ENCODE results near the gene CLTCL1.
"Not testable (repeated sequence)": the region's sequence is repeated elsewhere in the genome, so short reads cannot be mapped to it uniquely, and the experiment has no call there.

Gene CLTCL1

GRCh38 chr22:19173047-19174035 is 118.2 kb downstream of the CLTCL1 start:
- no peak for DNase-seq

GRCh38 chr22:19172213-19173046 is 119.1 kb downstream of the CLTCL1 start:
- DNase-seq = no peak

GRCh38 chr22:19169947-19170318 is 121.6 kb downstream of the CLTCL1 start:
- no peak for DNase-seq

DNA sequence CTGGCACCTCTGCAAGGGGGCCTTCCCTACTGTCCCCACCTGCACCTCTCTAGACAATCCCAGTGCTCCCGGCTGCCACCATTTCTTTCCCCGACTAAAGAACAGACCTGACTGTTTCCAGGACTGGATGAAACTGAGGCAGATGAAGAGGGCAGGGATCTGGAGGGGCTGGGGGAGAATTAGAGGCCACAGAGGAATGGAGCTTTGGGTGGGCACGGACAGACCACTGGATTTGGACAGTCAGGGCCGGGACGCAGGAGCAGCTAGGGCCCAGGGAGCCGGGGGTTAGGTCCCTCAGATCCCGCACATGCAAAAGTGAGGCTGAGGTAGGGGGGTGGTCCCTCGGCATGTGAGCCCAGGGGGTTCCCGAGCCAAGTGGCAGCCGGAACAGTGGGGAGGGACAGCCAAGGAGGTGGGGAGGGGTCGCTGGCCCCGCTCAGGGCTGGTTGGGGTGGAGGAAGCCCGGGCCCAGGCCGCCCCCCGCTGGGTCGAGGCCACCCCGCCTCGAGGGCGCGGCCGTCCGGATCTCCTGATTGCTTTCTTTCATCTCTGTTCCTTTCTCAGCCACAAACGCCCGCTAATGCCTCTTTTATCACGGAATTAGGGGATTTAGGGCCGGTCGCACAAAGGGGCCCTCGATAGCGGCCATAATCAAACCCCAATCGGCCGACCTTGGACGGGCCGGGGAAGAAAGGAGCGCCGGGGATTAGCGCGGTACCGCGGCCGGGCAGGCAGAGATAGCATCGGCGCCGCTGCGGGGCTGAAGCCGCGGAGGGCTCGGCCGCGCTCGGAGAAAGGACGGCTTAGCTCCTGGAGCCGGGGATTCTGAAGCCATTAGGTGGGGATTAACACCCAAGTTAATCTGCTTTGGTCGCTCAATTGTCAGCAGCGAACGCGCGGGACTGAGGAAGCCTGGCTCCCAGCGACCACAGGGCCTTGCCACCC is 122.2 kb downstream of the CLTCL1 start:
- DNase-seq = no peak

- DNase-seq = no peak
Measured at GRCh38 chr22:19168088-19168890, 123.2 kb downstream of the CLTCL1 start.

DNA sequence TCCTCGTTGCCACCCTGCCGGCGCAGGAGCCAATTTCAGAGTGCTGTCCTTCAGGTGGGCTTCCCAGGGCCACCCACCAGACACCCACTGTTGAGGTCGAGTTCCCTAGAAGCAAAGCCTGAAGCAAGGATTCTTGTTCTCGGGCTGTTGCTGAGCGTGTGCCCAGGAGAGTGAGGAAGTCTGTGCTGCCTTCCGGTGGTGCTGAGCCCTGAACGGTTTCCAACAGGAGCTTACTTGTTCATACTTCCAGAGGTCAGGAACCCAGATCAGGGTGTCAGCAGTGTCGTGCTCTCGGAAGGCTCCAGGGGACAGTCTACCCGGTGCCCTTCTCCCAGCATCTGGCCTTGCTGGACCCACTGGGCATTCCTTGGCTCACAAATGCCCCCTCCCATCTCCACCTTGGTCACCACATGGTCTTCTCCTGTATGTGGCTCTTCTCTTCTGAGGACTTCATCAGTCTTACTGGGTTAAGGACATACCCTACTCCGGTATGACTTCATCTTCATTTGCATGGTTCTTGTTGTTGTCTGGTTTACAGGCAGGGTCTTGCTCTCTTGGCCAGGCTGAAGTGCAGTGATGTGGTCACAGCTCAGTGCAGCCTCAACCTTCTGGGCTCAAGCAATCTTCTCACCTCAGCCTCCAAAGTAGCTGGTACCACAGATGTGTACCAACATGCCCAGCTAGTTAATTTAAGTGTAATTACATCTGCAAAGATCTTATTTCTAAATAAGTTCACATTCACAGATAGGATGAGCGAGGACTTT is 124.2 kb downstream of the CLTCL1 start:
- DNase-seq = no peak

DNA sequence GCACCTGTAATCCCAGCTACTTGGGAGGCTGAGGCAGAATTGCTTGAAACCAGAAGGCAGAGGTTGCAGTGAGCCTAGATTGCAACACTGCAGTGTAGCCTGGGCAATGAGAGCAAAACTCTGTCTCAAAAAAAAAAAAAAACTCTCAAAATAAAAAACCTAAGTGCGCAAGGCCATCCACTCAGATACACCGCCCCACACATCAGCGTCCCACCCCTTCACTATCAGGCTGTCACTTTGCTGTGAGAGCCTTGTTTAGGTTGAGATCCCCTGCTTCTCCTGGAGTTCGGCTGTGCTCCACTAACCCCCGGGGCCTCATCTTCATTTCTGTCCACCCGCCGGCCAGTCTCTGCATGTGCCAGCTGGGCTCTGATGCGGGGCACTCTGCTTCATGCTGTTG is 125.1 kb downstream of the CLTCL1 start:
- DNase-seq = no peak

DNA sequence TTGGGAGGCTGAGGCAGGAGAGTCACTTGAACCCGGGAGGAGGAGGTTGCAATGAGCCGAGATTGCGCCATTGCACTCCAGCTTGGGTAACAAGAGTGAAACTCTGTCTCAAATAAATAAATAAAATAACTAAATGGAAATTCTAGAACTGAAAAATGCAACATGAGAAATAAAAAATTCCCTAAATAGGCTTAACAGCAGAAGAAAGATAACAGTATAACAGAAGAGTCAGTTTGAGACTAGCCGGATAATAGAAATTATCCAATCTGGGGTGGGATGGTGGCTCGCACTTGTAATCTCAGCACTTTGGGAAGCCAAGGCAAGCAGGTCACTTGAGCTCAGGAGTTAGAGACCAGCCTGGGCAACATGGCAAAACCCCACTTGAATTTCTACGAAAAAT is 127.1 kb downstream of the CLTCL1 start:
- DNase-seq = no peak

DNA sequence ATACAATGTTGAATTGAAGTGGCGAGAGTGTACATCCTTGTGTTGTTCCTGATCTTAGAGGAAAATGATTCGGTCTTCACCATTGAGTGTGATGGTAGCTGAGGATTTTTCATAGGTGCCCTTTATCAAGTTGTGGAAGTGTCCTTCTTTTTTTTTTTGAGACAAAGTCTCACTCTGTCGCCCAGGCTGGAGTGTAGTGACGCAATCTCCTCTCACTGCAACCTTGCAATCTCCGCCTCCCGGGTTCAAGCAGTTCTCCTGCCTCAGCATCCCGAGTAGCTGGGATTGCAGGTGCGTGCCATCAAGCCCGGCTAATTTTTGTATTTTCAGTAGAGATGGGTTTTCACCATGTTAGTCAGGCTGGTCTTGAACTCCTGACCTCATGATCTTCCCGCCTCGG is 132.9 kb downstream of the CLTCL1 start:
- not testable (repeated sequence) for DNase-seq

- not testable (repeated sequence) for DNase-seq
Measured at GRCh38 chr22:19156109-19156508, 135.4 kb downstream of the CLTCL1 start.

GRCh38 chr22:19152942-19153883 is 138.3 kb downstream of the CLTCL1 start:
- DNase-seq = no peak

DNA sequence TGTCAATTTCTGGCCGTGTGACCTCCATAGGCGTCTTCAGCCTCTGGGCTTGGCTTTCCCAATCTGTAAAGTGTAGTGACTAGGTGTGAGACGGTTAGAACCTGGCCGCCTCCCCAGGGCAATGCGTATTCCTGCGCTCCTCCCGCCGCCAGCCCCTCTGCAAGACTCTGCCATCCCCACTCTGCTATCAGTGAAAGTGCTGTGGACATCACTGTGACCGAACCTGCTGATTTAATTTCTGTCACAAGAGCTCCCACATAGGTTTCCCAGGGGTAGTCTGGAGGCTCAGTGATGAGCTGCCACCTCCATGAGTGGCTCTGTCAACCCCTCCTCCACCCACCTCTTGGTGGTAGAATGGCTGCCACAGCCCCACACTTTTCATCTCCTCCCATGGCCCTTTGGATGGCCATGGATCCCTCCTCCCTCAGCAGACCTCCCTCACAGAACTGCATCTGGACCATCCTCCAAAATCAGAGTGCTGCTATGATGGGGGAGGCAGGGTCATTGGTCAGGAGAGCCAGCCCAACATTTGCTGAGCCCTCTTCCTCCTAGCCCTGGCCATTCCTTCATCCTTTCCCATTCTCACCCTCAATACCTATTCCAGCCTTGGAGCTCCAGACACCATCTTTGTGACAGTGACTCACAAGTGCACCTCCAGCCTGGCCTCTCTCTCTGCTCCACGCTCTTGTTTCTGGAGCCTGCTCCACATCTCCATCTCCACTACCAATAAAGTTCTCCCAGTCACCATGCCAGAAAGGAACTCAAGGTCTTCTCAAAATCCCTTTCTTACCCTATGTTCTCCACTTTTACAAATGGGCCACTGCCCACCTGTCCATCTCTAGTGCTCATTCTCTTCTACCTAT is 140.0 kb downstream of the CLTCL1 start:
- no peak for DNase-seq

- DNase-seq = no peak
Measured at GRCh38 chr22:19150482-19151328, 140.8 kb downstream of the CLTCL1 start.

DNA sequence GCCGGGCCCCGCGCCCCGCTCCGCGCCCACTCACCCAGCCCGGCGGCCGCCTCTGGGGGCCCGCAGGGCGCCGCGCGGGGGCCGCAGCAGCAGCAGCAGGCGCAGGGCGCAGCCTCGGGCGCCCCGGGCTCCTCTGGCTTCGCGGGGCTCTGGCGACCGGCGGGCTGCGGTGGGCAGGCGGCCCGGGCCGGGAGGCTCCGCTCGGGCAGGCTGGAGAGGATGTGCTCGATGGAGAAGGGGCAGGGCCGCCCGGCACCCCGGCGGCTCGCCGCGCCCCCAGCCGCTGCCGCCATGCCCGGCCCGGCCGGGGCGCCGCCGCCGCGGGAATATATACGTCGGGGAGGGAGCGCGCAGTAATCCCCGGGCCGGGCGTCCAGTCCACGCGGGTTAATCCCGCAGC is 141.5 kb downstream of the CLTCL1 start, which contains the start of gene GSC2:
Gene GSC2, minus strand, starts transcription at position 302 of the 400 bp plus-strand sequence. Its CDS starts 9 bp downstream, at position 293.
- no peak for DNase-seq

DNA sequence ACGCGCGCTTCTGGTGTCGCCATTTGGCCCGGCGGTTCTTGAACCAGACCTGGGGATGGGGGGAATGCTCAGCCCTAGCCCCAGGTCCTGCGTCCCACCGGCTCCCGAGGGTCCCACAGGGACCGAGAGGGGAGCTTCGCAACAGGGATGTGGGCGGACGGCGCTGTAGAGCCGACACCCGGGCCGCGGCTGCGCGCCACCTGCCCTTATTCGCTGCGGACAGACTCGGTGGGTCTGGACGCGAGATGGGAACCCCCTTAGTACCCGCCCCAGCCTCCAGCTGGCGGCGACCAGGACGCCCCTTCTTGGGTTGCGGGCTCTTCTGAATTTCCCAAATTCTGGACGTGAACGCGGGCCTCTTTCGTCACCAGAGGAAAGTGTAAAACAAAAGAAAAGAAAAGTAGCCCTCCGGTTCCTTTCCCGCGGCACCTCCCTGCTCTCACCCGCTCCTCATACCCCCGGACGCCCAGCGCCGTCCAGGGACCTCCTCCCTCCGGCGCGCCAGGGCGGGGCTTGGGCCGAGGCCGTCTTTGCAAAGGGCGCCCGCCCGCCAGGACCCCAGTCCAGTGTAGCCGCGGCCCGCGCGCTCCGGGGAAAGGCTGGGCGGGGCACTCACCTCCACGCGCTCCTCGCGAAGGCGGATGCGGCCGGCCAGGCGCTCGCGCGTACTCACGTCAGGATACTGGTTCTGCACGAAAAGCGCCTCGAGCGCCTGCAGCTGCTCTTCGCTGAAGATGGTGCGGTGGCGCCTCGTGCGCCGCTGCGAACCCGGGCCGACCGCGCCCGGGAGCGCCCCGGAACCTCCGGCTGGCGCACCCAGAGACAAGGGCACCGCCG is 142.3 kb downstream of the CLTCL1 start:
- no peak for DNase-seq

GRCh38 chr22:19148417-19149046 is 143.0 kb downstream of the CLTCL1 start:
- no peak for DNase-seq

Measured in kidney glomerular epithelial cell (primary cell).